PC-9 (cell line): Measurements from ENCODE around the gene GRP.

Source experiments
- EZH2 ChIP-seq: fragments of 200-600 bp; sonication (generic); IDR thresholded peaks from 2 replicates; pipeline ENCODE4 v1.8.0; 2017; ENCODE audit warnings: antibody characterized with exemption, low read depth
- TF ChIP-seq, protein P1 (sequence below): fragments of 200-600 bp; sonication (generic); conservative IDR thresholded peaks from 2 replicates; pipeline ENCODE4 v1.6.1; 2017; ENCODE audit warnings: mixed run types, antibody characterized with exemption, mild to moderate bottlenecking, moderate library complexity

DNA sequence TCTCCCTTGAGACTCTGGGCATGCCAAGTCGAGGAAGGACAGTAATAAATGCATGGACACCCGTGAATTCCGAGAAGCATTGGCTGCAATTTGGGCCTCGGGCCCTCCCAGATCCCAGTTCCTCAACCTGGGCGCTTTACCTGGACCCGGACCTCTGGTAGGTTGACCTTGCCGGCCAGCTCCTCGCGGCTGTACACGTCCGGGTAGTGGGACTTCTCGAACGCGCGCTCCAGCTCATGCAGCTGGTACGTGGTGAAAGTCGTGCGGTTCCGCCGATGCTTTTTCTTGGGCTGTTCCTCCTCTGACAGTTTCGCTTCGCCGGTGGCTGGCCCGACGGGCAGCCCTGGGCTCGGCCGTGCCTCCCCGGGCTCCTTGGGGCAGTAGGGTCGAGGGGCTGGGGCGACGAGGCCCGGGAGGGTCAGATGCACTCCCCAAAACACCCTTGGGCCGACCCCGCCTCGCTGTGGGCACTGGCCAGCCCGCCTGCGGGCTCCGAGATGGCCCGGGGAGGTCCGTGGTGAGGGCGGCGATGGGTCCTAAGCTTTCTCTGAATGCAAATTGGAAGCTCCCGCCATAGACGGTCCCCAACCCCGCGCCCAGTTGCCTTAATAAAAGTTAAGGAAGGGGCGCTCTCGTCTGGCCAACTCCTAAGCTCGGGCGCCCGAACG, 52.4 kb downstream of the GRP start:
- TF ChIP-seq, protein P1, sequence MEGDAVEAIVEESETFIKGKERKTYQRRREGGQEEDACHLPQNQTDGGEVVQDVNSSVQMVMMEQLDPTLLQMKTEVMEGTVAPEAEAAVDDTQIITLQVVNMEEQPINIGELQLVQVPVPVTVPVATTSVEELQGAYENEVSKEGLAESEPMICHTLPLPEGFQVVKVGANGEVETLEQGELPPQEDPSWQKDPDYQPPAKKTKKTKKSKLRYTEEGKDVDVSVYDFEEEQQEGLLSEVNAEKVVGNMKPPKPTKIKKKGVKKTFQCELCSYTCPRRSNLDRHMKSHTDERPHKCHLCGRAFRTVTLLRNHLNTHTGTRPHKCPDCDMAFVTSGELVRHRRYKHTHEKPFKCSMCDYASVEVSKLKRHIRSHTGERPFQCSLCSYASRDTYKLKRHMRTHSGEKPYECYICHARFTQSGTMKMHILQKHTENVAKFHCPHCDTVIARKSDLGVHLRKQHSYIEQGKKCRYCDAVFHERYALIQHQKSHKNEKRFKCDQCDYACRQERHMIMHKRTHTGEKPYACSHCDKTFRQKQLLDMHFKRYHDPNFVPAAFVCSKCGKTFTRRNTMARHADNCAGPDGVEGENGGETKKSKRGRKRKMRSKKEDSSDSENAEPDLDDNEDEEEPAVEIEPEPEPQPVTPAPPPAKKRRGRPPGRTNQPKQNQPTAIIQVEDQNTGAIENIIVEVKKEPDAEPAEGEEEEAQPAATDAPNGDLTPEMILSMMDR, result no peak
- no peak for TF ChIP-seq EZH2
